HG02943 (cell line): ENCODE data around the gene MYL6B.

Source experiments
- ATAC-seq: cut with Tn5 transposase; IDR thresholded peaks from one replicate; pipeline ENCODE4 v1.9.1; 2021; ENCODE audit warnings: mild to moderate bottlenecking, low read depth, moderate library complexity; ENCODE audit not compliant: unreplicated experiment

The MYL6B gene

GRCh38 chr12:56121204-56121870, 31.1 kb upstream of the MYL6B start:
- no peak for ATAC-seq

GRCh38 chr12:56122637-56123036, 29.8 kb upstream of the MYL6B start:
- no peak for ATAC-seq

GRCh38 chr12:56124133-56124532, 28.3 kb upstream of the MYL6B start:
- ATAC-seq, result no peak

GRCh38 chr12:56126732-56127239, 25.6 kb upstream of the MYL6B start:
- no peak for ATAC-seq

- ATAC-seq, result no peak
Observed at GRCh38 chr12:56127485-56127887, 24.9 kb upstream of the MYL6B start.

- peak; percentile 84 for ATAC-seq
Observed at GRCh38 chr12:56127888-56128669, 24.3 kb upstream of the MYL6B start, which contains the start of gene ESYT1. ESYT1 (plus strand) TSS chr12:56128267; CDS start chr12:56128320, 53 bp downstream.

GRCh38 chr12:56128670-56129205, 23.6 kb upstream of the MYL6B start:
- ATAC-seq, result no peak

GRCh38 chr12:56129206-56129941, 23.0 kb upstream of the MYL6B start:
- no peak for ATAC-seq

- no peak for ATAC-seq
Observed at GRCh38 chr12:56129942-56130495, 22.4 kb upstream of the MYL6B start.

- no peak for ATAC-seq
Observed at GRCh38 chr12:56130876-56131275, 21.5 kb upstream of the MYL6B start.

- ATAC-seq, result no peak
Observed at GRCh38 chr12:56134897-56135296, 17.5 kb upstream of the MYL6B start.

- ATAC-seq, result no peak
Observed at GRCh38 chr12:56137853-56138571, 14.4 kb upstream of the MYL6B start.

GRCh38 chr12:56141946-56142784, 10.2 kb upstream of the MYL6B start:
- ATAC-seq, result no peak

GRCh38 chr12:56143217-56143616, 9.2 kb upstream of the MYL6B start:
- no peak for ATAC-seq

- ATAC-seq, result no peak
Observed at GRCh38 chr12:56143870-56144269, 8.5 kb upstream of the MYL6B start.

- ATAC-seq, result no peak
Observed at GRCh38 chr12:56145217-56145616, 7.2 kb upstream of the MYL6B start.

- ATAC-seq, result no peak
Observed at GRCh38 chr12:56146492-56147460, 5.6 kb upstream of the MYL6B start.

GRCh38 chr12:56150563-56150962, 1.8 kb upstream of the MYL6B start:
- ATAC-seq, result no peak
